Activated gamma-delta T cell (primary cell): Measurements from ENCODE around the gene SF3A2.

Experiments used
- DNase-seq: peaks from one replicate; lab custom pipeline; 2025; lab: John Stamatoyannopoulos, UW

The SF3A2 gene

GRCh38 chr19:2291185-2291751 is 54.6 kb downstream of the SF3A2 start:
- no peak for DNase-seq

DNA sequence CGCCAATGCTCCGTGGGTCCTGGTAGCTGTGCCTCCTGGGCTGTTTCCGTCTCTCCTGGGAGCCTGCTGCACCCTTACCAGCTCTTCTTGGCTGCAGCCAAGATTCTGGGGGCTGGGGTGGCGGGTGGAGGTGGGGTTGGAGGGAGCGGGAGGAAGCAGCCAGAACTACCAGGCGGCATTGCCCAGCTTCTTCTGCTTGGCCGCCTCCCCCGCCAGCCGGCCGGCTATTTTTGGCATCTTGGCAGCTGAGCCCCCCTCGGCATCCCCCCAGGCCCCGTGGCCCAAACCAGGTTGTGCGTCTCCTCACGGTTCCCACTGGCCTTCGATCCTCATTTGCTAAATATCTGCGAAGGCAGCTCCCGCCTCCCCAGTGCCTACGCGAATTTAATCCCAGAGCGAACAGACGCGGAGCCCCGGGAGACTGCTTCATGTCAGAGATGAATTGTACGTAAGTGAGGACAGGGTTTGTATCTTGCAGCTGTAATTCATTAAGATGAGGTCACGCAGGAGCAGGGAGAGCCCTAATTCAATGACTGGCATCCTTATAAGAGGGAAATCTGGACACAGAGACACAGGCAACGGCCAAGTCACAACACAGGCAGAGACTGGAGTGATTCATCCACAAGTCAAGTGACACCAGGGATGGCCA is 58.2 kb downstream of the SF3A2 start:
- DNase-seq, result no peak

DNA sequence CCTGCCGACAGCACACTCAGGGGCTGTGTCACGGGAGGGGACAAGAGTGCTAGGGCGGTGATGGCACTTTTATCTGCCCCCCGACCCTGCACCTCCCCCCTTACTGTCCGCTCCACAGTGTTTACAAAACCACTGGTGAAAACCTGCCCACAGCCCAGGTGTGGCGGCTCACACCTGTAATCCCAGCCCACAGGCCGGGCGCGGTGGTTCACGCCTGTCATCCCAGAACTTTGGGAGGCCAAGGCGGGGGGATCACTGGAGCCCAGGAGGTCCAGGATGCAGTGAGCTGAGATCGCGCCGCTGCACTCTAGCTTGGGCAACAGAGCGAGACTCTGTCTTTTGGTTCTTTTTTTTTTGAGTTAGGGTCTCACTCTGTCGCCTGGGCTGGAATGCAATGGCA is 59.5 kb downstream of the SF3A2 start:
- no peak for DNase-seq
